Naive thymus-derived CD8-positive, alpha-beta T cell (primary cell): ENCODE measurements around the gene GPR89B. TPM values are rescaled to one million over a fixed set of nuclear protein-coding genes. Genes with fewer than 3 reads are reported as not detected.
"Not testable (repeated sequence)": the region's sequence is repeated elsewhere in the genome, so short reads cannot be mapped to it uniquely, and the experiment has no call there.

ENCODE experiments used
- ATAC-seq, 2 donors: fragments of 150-1000 bp; cut with Tn5 transposase in 1 of 2; sonication (Bioruptor Pico), chemical (Tn5 transposase) in 1 of 2; 1 replicate in 1 of 2; 2 replicates in 1 of 2; pipeline ENCODE4 v1.10.0; 2021; ENCODE audit warnings: mild to moderate bottlenecking in 2 of 2, moderate library complexity in 2 of 2
- POLR2A ChIA-PET: fragments of 350-600 bp; sonication (Branson Sonifier 250); formaldehyde crosslinking; loops from one replicate; lab custom pipeline; 2021; ENCODE audit warnings: antibody characterized with exemption; lab: Charles Lee
- DNase-seq, 10 donors: peaks; one replicate each; pipeline versions ENCODE4 v3.0.0 to v3.0.0-alpha.2; 2020 to 2022
- H3K27ac Mint-ChIP-seq, 10 donors: one replicate each; pipeline ENCODE4 v1.8.0; 2020 to 2022; ENCODE audit warnings: mild to moderate bottlenecking in 10 of 10, mixed read lengths in 10 of 10, moderate library complexity in 4 of 10, inconsistent platforms in 1 of 10
- H3K27me3 Mint-ChIP-seq, 5 donors: one replicate each; pipeline ENCODE4 v1.8.0; 2021 to 2022; ENCODE audit warnings: mixed read lengths in 5 of 5
- H3K36me3 Mint-ChIP-seq, 3 donors: one replicate each; pipeline ENCODE4 v1.8.0; 2020 to 2022; ENCODE audit warnings: mixed read lengths in 3 of 3, mild to moderate bottlenecking in 2 of 3, inconsistent platforms in 1 of 3
- H3K4me1 Mint-ChIP-seq, 4 donors: one replicate each; pipeline ENCODE4 v1.8.0; 2021 to 2022; ENCODE audit warnings: mixed read lengths in 4 of 4
- H3K4me3 Mint-ChIP-seq, 10 donors: one replicate each; pipeline ENCODE4 v1.8.0; 2020 to 2022; ENCODE audit warnings: mild to moderate bottlenecking in 10 of 10, mixed read lengths in 10 of 10, moderate library complexity in 6 of 10, inconsistent platforms in 1 of 10
- H3K9me3 Mint-ChIP-seq, 9 donors: one replicate each; pipeline ENCODE4 v1.8.0; 2020 to 2022; ENCODE audit warnings: mixed read lengths in 9 of 9, mild to moderate bottlenecking in 3 of 9, inconsistent platforms in 1 of 9, moderate library complexity in 1 of 9
- polyA plus RNA-seq, 3 donors: library from polyadenylated mRNA; unstranded; fragments of 300-500 nt; fragmentation: Illumina TruSeq; gene quantifications; one replicate each; pipeline ENCODE4 v1.2.3, GENCODE V29; 2021
- total RNA-seq, 8 experiments: library from RNA in 2 of 8; stranded (reverse) in 2 of 8; gene quantifications; one replicate each; pipeline ENCODE4 v1.2.3 and lab custom pipeline; 2021 to 2026

Gene GPR89B
- total and polyA plus RNA-seq, 5 experiments from 2014 or later: 10.2 to 36.6 (median 18.2) TPM

DNA sequence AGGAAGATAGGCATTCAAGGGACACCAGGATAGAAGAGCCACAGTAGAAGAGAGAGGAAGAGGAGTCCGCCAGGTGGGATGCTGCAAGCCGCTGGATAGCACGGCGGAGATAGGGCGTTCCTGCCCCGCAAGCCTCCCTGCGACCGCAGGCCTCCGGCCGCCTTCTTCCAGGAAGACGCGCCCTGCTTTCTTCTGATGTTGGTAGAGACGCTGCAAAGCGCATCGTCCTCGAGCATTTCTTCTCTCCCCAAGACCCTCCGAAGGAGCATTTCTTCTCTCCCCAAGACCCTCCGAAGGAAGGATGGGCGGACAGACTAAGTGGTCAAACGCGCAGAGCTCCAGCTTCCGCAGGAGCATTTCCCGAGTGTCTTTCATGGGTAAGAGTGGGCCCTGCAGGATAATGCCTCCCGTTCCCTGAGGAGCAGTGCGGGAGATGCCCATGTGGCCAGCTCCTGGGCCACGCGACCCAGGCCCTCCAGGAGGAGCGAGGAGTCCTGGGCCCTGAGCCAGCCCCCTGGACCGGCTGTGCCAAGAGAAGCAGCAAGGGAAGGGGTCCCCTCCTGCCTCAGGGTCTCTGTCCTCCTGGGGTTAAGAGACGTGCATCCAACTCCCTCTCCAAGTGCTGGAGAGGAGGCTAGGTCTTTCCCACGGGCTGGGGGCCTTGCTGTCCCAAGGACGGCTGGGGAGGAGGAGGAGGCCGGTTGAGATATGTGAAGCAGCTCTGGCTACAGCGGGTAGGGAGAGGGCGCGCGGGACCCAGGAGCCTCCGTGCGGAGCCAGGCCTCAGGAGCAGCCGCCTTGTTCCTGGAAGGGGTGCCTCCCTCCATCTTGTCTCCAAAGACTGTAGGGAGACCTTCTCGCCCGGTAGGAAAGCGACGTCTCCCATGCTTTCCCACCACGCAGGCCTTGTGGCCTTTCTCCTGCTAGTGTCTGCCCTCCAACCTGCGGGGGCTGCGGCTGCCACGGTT is 85.2 kb downstream of the GPR89B start:
- H3K9me3 Mint-ChIP-seq, H3K27ac Mint-ChIP-seq, H3K36me3 Mint-ChIP-seq, POLR2A ChIA-PET, DNase-seq: not testable (repeated sequence)
- Mint-ChIP-seq H3K27me3 (peaks cover 6 to 38% (median 18%) of the 10 kb centered on the region in 5 donors), H3K4me1 (peaks cover 6 to 20% (median 13%) of the 10 kb centered on the region in 4 donors), H3K4me3 (peak overlapping the region in 7 of 10 donors; percentile 2 to 79 (median 48))
- ATAC-seq: peak; percentile 6 to 22

DNA sequence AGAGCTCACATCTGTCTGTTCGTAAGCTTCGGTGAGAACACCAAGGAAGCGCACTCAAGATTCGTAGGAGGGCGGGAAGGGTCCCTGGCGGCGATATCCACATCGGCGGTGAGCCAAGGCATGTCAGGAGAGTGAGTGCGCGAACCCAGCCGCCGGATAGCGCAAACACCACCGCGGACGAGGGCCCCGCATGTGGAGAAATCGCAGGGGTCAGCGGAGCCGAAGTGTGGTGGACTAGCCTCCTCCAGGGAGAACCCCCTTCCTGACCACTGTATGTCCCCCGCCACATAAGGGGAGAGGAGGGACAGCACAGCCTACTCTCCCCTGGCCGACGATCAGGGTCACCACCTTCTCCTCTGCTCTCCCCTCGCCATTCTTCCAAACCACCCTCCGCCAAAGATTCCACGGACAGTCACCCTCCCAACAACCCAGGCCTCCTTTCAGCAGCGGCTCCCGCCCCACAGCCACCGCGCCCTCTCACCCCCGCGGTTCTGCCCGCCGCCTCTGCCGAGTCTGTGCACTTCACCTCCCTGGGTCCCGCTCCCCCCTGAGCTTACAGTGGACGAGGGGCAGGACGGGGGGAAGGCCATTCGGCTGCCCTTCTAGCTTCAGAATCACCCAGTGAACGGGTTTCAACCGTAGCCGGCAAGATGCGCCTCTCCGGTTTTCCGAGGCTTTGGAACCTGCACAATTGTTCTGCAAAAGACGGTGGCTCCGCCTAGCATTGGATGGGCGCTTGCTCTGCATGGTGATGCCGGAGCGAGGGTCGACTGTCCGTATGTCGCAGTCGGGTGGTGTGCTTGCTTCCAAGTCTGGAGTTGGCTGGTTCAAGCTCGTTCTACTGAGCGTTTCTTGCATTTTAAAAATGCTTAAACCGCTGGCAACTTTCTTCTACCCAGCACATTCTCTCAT is 86.3 kb downstream of the GPR89B start:
- Mint-ChIP-seq H3K27me3 (peaks cover 6 to 38% (median 18%) of the 10 kb centered on the region in 5 donors), H3K4me3 (peak overlapping the region; percentile 36 to 79 (median 62)), H3K4me1 (peaks cover 6 to 20% (median 13%) of the 10 kb centered on the region in 4 donors)
- H3K36me3 Mint-ChIP-seq, POLR2A ChIA-PET, H3K9me3 Mint-ChIP-seq, H3K27ac Mint-ChIP-seq: not testable (repeated sequence)
- ATAC-seq (peak; percentile 71 to 72), DNase-seq (peak in 2 of 10 donors; percentile 18 to 22)

DNA sequence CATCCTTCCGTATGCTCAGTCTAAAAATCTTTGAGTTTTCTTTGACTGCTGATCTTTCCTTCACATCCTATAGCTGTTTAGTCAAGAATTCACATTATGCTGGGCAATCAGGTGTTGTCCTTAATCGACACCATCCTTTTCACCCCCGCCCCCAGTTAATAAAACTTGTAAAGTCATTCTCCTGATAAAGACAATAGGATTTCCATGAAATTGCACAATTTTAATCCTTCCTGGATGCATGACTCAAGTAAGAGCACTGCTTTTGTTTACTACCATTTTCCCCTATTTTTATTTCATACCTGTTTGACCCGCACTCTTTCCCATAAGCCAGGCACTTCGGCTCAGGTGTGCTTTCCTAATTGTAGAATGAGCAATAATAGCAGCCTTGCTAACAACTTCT is 96.7 kb downstream of the GPR89B start:
- ATAC-seq: not testable (repeated sequence)

DNA sequence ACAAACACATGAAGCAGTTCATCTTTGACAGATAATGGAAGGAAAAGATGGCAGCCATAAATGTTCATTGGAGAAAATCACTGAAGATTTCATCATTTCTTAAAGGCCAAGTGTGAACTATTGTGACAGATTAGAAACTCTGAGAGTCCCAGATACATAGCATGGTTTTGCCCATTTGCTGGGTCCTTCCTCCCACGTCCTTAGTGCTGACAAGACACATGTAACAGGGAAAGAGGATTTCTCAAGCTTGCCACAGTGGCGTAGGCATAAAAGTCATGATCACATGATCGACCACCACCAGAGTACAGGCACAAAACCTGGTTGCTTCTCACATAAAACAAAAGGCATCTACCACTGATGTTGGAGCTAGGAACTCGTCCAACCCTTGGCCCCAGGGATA is 98.8 kb downstream of the GPR89B start:
- H3K36me3 Mint-ChIP-seq, ATAC-seq, H3K4me1 Mint-ChIP-seq, DNase-seq, H3K27me3 Mint-ChIP-seq, H3K4me3 Mint-ChIP-seq, H3K9me3 Mint-ChIP-seq, H3K27ac Mint-ChIP-seq, POLR2A ChIA-PET: not testable (repeated sequence)

More for the DNA sequence above, 96.7 kb downstream of the GPR89B start:
- H3K27ac Mint-ChIP-seq, H3K9me3 Mint-ChIP-seq, DNase-seq, POLR2A ChIA-PET, H3K36me3 Mint-ChIP-seq, H3K4me3 Mint-ChIP-seq, H3K4me1 Mint-ChIP-seq, H3K27me3 Mint-ChIP-seq: not testable (repeated sequence)

DNA sequence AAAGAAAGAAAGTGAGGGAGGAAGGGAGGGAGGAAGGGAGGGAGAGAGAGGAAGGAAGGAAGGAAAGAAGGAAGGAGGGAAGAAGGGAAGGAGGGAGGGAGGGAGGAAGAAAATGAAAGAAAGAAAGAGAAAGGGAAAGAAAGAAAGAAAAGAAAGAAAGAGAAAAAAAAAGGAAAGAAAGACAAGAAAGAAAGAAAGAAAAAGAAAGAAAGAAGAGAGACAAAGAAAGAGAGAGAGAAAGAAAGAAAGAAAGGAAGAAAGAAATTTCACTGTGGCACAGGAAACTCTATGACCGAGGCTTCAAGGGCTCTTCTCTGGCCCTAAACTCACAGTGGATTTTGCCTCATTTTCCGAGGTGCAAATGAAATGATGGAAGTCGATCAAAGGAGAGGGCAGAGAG is 104.0 kb downstream of the GPR89B start:
- DNase-seq, H3K9me3 Mint-ChIP-seq, H3K36me3 Mint-ChIP-seq, POLR2A ChIA-PET, ATAC-seq, H3K4me1 Mint-ChIP-seq: not testable (repeated sequence)
- H3K27me3 Mint-ChIP-seq: peaks cover 1 to 13% (median 7%) of the 10 kb centered on the region in 5 donors
- peak overlapping the region in 1 of 10 donors; percentile 73 for H3K27ac Mint-ChIP-seq
- H3K4me3 Mint-ChIP-seq: peak overlapping the region; percentile 36 to 80 (median 70)

GRCh38 chr1:148032690-148033089 is 104.5 kb downstream of the GPR89B start:
- Mint-ChIP-seq H3K27ac (peak overlapping the region in 1 of 10 donors; percentile 73), H3K27me3 (peaks cover 1 to 13% (median 7%) of the 10 kb centered on the region in 5 donors), H3K4me3 (peak overlapping the region in 2 of 10 donors; percentile 76 to 80)
- H3K4me1 Mint-ChIP-seq, POLR2A ChIA-PET, DNase-seq, H3K36me3 Mint-ChIP-seq, H3K9me3 Mint-ChIP-seq: not testable (repeated sequence)
- ATAC-seq: peak in 1 of 2 donors; percentile 32

DNA sequence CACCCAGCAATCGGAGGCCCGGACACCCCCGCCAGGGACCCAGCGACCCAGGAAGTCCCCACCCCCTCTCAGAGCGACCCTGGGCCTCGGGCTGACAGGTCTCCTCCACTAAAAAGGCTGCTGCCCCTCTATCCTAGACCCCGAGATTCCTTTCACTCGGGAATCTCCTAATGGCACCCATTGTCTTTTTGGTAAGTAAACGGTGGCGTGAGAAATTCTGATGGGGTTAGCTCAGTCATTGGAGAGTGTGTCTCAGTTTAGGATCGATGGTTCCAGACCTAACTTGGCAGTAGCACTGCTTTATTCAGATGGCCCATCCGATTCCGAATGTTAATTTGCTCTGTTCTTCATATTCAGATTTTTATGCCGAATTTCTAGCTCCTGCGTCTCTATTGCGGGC is 104.9 kb downstream of the GPR89B start:
- peak in 1 of 2 donors; percentile 44 for ATAC-seq
- H3K36me3 Mint-ChIP-seq, H3K4me1 Mint-ChIP-seq, H3K9me3 Mint-ChIP-seq, DNase-seq, H3K27ac Mint-ChIP-seq, POLR2A ChIA-PET: not testable (repeated sequence)
- Mint-ChIP-seq H3K4me3 (peak overlapping the region in 4 of 10 donors; percentile 19 to 70 (median 36)), H3K27me3 (peaks cover 1 to 13% (median 7%) of the 10 kb centered on the region in 5 donors)

- peak in 2 of 10 donors; percentile 25 to 26 for DNase-seq
- H3K4me1 Mint-ChIP-seq, POLR2A ChIA-PET, H3K9me3 Mint-ChIP-seq, H3K27me3 Mint-ChIP-seq, H3K36me3 Mint-ChIP-seq: not testable (repeated sequence)
- Mint-ChIP-seq H3K27ac (peak overlapping the region; percentile 91 to 99 (median 98)), H3K4me3 (peak overlapping the region; percentile 83 to 98 (median 90))
- peak in 1 of 2 donors; percentile 8 for ATAC-seq
Observed at GRCh38 chr1:148037850-148038461, 109.7 kb downstream of the GPR89B start.

DNA sequence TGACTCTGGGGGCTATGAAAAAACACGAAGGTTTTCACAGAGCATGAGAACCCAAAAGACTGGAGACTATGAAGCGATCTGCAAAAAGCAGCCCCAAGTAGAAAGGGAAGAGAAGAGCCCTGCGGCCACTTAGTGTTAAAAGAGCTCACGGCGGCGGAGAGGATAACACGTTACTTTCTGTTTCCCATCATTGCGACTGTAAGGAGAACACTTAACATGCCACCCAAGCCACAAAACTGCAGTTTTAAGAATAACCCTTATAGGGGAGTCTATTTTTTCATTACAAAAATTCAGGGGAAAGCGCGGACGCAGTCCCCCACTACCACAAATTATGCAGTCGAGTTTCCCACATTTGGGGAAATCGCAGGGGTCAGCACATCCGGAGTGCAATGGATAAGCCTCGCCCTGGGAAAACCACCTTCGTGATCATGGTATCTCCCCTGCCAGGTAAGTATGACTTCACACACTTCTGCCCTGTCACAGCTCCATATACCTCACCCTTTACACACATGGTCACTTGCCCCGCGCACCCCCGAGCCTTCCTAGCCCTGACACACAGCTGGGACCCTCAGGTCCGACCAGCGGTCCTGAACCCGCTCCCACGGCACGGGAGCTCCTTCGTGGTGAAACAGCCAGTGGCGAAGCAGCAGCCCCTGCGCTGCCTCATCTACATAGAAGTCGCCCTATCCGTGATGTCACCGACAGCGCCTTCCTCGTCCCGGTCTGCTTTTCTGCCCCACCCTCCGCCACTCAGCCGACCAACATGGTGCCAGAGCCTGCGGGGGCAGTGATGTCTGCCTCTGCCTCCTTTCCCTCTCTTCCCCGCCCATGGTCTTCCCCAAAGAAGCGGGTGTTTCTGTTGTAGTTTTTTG is 110.5 kb downstream of the GPR89B start:
- H3K27me3 Mint-ChIP-seq, H3K9me3 Mint-ChIP-seq, H3K4me1 Mint-ChIP-seq, H3K36me3 Mint-ChIP-seq, POLR2A ChIA-PET: not testable (repeated sequence)
- Mint-ChIP-seq H3K27ac (peak overlapping the region; percentile 91 to 99 (median 98)), H3K4me3 (peak overlapping the region; percentile 83 to 98 (median 90))
- peak; percentile 81 to 85 for ATAC-seq
- DNase-seq: peak in 9 of 10 donors; percentile 36 to 86 (median 79)
